ENCODE measurements around the gene EFCAB6.

GRCh38 chr22:43485502-43486089 is 326.5 kb downstream of the EFCAB6 start:
- TF ChIP-seq POLR2A (IDR thresholded peaks at IDR 0.05) = no peak
- no peak for TF ChIP-seq CTCF (IDR thresholded peaks at IDR 0.05)

Data from adrenal gland (tissue), 5 donors.